Fibroblast of gingiva (primary cell): ENCODE data around the gene LGR5.

ENCODE experiments used
- DNase-seq: peaks from one replicate; pipeline ENCODE4 v3.0.0-alpha.2; 2011; ENCODE audit warnings: low read depth

Gene LGR5

DNA sequence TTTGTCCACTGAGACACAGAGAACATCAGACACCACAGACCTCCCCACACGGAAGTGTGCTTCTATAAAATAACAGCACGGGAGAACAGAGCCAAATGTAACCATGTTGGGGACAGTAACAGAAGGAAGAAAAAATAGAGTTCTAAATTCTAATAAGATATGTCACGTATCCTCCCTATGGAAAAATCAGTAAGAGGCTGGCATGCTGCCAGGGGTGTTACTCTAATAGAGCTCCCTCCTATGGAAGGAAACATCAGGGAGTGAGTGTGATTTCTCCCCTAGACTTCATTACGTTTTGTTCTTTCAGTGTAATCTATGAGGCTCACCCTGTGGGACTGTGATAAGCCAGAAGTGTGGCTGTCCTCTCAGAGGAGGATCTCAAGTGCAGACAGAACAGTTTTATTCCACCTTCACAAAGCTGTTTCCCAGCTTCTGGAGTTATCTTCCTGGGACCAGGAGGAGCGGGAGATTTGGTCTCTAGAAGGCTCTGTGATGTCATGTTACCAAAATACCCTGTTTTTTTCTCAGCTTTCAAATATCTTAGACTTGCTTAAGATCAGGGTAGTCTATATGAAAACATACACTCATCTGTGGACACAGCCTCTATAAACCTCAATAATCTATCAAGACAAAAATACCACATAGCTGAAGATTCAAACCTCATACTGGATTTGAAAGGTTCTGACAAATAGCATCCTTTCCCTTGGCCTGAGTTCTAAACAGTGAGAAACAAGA, 154.8 kb downstream of the LGR5 start:
- DNase-seq = no peak

DNA sequence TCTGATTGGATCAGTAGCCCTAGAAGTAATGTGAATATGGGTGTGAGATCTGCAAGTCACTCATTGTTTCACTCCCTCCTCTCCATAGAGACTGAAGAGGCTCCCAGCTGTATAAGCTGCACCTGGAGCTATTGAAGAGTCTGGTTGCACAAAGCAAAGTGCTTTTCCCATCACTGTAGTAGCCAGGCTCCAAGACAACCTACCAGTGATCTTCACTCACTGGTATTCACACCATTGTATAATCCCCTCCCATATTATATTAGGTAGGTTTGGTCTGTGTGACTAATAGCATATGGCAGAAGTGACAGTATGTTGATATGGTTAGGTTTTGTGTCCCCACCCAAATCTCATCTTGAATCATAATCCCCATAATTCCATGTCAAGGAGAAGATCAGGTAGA, 159.6 kb downstream of the LGR5 start:
- no peak for DNase-seq

DNA sequence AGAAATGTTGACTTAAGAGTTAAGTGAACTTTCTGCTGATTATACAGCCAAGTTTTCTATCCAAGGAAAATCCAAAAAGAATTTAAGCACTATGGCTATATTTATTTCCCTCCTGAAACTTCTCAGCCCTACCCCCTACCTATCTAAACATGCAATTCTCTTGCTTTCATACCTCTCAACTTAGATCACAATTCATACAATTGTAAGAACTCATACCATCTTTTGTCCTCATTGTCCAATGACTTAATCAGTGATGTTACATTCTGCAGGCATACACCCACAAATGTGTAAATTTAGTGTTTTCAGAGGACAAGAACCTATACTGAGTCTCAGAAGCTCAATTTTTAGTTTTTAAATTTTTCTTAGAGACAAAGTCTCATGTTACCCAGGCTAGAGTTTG, 161.9 kb downstream of the LGR5 start:
- DNase-seq = no peak

DNA sequence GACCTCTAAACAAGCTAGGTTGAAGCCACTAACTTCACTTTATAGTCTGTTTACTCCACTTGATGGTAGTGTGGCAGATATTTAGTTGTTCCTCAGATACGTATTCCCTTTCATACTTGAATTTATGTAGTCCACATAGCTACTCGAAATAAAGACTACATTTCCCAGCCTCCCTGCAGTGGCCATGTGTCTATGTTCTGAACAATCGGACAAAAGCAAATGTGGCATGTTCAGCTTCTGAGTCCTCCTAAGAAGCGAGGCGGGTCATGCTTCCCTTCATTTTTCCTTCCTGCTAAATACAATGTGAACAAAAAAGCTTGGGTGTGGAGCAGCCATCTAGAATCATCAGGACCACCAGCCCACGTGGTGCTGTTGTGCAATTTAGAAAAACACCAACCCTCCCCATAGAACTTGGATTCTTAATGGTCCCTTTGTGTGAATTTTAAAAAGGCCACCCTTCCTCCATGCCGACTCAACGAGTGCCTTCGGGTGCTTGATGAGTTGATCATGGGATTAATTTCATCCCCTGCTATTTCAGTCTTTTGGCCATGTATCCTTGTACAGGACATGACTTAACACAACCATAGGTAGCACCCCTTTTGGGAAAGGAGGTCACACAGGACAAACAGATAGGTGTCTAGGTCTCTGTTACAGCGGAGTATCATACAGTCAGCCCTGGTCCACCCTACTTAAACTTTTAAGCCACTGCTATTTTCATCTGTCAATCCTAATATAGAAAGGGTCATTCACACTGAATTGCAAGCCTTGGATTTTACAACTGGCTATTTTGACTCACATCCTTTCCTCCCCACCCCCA, 163.4 kb downstream of the LGR5 start:
- no peak for DNase-seq

DNA sequence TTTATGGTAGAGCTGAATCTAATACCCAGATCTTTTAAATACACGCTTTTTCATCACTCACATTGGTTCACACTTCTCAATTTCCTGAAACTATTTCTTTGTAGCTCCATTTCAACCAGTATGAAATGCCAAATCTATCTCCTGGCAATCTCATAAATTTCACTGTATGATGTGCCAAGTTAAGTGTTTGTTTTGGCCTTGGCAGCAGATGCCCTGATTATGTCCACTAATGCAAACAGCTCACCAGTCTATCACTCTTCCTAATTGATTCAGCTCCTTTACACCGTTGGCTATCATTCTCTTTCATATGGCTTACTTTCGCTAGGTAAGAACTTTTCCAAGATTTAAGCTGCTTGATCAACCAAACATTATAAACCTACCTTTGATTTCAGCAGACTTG, 165.4 kb downstream of the LGR5 start:
- DNase-seq = no peak

DNA sequence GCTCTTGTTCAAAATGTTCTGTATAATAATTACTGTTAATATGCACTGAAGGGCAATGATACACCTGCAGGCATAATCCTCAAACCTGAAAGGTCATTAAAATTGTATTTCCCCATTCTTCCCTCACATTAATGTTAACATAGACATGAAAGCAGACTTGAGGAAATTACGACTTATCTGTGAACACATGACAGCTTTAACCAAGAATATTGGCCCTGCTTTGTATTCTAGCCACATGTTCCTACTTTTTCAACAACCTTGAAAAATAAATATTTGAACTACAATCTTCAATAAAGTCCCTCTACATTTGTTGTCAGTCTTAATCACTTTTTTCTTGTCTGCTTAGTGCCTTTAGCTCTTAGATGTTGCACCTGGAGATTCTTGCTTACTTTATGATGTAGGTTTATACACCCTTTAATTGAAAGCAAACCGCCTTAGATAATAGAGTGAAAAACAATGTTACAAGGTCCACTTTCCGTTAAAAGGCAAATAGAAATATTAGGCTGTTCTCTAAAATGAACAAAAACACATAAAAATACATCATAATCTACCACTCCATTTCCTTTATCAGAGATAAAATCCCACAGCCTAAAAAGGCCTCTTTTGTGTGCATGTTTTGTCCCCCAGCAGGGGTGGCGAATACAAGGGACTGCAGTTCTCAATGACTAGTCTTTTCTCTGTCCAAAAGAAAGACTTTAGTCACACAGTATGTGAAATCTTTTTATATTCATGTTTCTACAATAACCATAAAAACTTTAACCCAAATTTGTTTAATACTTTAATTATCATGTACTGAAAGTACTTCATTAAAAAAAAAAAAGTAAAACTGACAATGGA, 168.1 kb downstream of the LGR5 start:
- DNase-seq = no peak

DNA sequence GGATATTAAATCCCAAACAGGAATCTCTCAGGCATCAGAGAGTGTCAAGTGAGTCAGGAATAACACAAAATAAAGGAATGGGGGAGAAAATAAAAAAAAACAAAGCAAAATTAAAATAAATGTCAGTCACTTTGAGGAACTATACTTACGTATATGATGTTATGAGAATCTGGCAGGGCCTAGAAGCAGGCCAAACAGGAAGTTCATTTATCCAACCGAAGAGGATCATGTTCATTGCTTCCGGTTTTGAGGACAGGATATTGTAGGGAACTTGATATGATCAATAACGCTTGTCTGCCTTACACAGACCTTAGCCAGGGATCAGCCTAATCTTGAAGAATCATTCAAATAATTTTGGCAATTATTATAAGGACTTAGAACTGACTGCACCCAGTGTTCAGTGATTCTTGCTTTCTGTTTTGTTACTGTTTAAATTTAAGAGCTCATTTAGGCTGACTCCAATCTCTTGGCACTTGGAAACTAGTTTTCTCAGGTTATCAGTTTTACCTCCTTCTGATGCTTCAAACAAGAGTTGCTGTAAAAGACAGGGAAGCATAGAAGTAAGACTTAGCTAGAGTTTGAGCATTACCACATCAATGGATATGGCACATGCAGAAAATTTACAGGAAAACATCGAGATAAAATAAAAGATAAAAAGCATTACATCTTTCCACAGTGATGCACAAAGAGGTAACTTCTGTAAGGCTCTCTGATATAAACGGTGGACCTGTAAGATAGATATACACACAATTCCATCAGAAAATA, 170.6 kb downstream of the LGR5 start:
- no peak for DNase-seq

DNA sequence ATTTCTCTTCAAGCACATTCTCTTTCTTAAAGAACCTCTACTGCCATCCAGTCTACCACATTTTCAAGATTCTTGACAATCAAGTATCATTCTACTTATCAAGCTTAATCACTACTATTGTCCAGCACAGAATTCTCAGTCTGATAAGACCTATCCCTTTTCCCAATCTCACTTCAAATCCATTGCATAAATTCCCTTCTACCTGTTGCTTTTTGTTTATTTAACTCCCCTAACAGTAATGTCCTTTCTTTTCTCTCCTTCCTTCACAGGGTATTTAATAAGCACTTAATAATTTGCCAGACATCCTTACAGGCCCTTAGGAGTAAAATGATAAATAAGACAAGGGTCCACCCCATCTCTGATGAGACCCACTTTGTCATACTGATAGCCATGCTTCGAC, 182.3 kb downstream of the LGR5 start:
- DNase-seq = no peak

DNA sequence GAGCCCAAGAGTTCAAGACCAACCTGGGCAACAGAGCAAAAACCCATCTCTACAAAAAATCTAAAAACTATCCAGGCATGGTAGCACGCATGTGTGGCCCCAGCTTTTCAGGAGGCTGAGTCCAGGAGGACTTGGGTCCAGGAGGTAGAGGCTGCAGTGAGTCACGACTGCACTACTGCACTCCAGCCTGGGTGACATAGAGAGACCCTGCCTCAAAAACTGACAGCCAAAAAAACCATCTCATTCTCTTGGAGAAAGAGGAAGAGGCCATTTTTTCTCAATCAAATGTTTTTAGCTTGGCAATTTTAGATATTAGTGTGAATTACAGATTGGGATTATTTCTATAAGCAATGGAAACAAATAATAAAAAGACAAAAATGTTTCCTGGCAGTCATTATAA, 185.9 kb downstream of the LGR5 start:
- DNase-seq = no peak

DNA sequence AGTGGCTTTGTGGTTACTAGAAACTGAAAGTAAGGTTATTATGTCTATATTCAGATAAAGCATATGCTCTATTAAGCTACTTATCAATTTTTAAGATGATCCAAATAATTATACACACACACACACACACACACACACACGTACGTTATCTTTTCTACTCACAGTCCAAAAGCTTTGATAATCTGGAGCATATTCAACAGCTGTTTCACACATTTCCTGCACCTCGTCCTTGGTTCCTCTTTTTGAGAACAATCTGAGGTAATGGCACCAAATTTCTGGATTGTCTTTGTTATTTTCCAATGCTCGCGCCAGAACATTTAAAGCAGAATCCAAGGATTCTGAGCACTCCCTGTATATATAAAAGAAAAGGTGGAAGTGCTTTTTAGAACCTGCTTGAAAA, 186.5 kb downstream of the LGR5 start:
- no peak for DNase-seq

DNA sequence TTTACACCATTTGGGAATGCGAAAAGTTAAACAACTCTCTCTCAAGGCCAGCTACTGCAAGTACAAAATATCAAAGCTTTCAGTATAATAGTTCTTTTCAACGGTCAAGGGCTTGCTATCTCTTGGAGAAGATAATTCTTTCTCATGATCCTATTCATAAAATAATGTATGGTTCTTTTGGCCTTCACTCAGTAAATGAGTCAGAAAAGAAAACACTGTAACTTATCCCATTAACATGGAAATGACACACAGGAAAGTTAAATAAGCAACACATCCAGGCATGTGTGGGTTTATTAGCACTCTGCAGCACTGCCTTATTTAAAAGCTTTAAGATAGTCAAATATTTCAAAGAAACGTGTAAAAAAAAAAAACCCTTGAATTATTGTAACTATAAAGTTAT, 187.2 kb downstream of the LGR5 start:
- no peak for DNase-seq

DNA sequence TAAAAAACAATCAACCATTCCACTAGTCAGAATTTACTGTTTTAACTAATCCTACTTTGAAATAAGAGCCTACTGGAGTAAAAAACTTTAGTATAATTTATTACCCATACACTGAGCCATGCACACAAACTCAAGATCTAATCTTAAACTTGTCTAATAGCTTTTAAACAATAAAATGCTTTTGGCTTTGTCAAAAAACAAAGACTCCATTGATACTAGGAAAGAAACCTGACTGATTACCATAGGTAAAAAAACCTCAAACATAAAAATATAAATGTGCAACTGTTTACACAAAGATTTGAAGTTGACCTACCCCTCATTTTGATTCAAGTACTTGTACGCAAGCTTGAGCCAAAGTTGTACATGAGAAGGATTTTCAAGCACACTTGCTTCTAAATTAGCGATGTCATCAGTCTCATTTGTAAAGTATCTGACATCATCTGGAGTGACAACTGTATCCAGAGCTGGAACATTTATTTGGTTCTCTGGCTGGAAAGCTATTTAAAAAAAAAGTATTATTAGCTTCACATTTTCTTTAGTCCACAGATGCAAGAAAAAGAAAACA, 187.9 kb downstream of the LGR5 start:
- no peak for DNase-seq
